ENCODE results near the gene COL17A1.

- no peak for TF ChIP-seq POLR2A (IDR thresholded peaks at IDR 0.05)
- TF ChIP-seq CTCF (IDR thresholded peaks at IDR 0.05 in 4 of 5, conservative IDR thresholded peaks at IDR 0.05 in 1 of 5): no peak
Measured at GRCh38 chr10:104046651-104047050, 39.0 kb downstream of the COL17A1 start.
